MM.1S (cell line): ENCODE measurements around the gene EPS8L2.

ENCODE experiments used
- CTCF ChIP-seq: fragments of 300-600 bp; sonication (generic); IDR thresholded peaks from 2 replicates; pipeline ENCODE4 v1.5.1; 2016; ENCODE audit warnings: antibody characterized with exemption, low read length, mixed read lengths
- EZH2 ChIP-seq: fragments of 300-600 bp; sonication (generic); optimal IDR thresholded peaks from 2 replicates; pipeline ENCODE3; 2017; ENCODE audit warnings: low read depth, mild to moderate bottlenecking, antibody characterized with exemption, low read length, mixed read lengths
- EZH2phosphoT487 ChIP-seq: fragments of 300-600 bp; sonication (generic); IDR thresholded peaks from 2 replicates; pipeline ENCODE4 v1.6.1; 2018; ENCODE audit warnings: antibody characterized with exemption, low read length

GRCh38 chr11:722346-722811 is 16.3 kb downstream of the EPS8L2 start:
- no peak for TF ChIP-seq CTCF
- TF ChIP-seq EZH2 = no peak
- TF ChIP-seq EZH2phosphoT487 = no peak
